ENCODE results near the gene SULF2.
"Not testable (repeated sequence)": the region's sequence is repeated elsewhere in the genome, so short reads cannot be mapped to it uniquely, and the experiment has no call there.

Gene SULF2

GRCh38 chr20:47814632-47815415 lies 29.5 kb upstream of the SULF2 start:
- H3K9me3 ChIP-seq (ENCODE audit: control insufficient read depth, insufficient read depth, low read length) = no peaks in the 10 kb centered on the region
- H3K9ac ChIP-seq (ENCODE audit: low read depth, low read length) = no peak overlapping the region
- H3K36me3 ChIP-seq (ENCODE audit: insufficient read depth, low read length) = no peaks in the 10 kb centered on the region
- H3K4me1 ChIP-seq (ENCODE audit: insufficient read depth, low read length) = peaks cover 11% of the 10 kb centered on the region; the same call in 1 of the 2 replicates

GRCh38 chr20:47810721-47811347 lies 25.6 kb upstream of the SULF2 start:
- Histone ChIP-seq H3K4me1 (ENCODE audit: insufficient read depth, low read length) (peaks cover 16% of the 10 kb centered on the region), H3K9ac (ENCODE audit: low read depth, low read length) (no peak overlapping the region), H3K9me3 (ENCODE audit: control insufficient read depth, insufficient read depth, low read length) (no peaks in the 10 kb centered on the region), H3K36me3 (ENCODE audit: insufficient read depth, low read length) (no peaks in the 10 kb centered on the region)

GRCh38 chr20:47810116-47810677 lies 24.9 kb upstream of the SULF2 start:
- peaks cover 20% of the 10 kb centered on the region for H3K4me1 ChIP-seq (ENCODE audit: insufficient read depth, low read length)
- H3K9me3 ChIP-seq (ENCODE audit: control insufficient read depth, insufficient read depth, low read length) = no peaks in the 10 kb centered on the region
- H3K9ac ChIP-seq (ENCODE audit: low read depth, low read length) = no peak overlapping the region

DNA sequence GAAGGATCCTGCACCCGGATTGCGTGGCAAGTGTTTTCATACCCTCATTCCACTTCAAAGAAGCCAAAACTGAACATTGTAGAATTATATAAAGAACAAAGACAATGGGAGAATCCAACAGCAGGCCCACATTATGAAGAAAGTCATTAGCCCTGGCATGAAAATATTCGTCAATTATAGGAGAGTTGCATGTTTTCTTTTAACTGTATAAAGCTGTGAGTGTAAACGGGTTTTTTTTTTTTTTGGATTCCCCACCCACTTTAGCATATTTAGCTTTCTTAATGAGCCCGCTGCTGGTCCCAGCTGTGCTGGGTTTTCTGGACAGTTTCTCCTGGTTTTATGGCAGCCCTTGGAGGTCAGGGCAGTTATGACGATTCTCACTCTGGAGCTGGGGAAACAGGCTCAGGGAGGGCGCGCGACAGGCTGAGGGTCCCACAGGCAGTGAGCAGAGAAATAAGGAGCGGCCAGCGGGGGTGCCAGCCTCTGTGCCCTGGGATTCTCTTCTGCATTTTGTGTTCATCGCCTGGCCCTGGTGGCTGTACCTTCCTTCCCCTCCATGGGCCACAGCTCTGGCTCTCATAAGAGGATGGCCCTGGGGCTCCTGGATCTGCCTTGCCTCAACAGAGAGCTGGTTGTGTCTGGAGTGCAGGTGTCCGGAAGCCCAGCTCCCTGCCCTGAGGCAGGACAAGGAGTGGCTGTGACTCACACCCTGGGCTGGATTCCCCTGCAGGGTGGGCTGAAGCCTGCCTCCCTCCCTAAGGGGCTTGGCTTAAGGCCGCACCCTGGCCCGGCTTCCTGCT lies 24.1 kb upstream of the SULF2 start:
- no peak overlapping the region for H3K9ac ChIP-seq (ENCODE audit: low read depth, low read length)
- H3K36me3 ChIP-seq (ENCODE audit: insufficient read depth, low read length) = no peaks in the 10 kb centered on the region
- peaks cover 23% of the 10 kb centered on the region for H3K4me1 ChIP-seq (ENCODE audit: insufficient read depth, low read length)
- no peaks in the 10 kb centered on the region for H3K9me3 ChIP-seq (ENCODE audit: control insufficient read depth, insufficient read depth, low read length)

More at GRCh38 chr20:47810116-47810677, 24.9 kb upstream of the SULF2 start:
- H3K36me3 ChIP-seq (ENCODE audit: insufficient read depth, low read length) = no peaks in the 10 kb centered on the region

- Histone ChIP-seq H3K4me1 (ENCODE audit: insufficient read depth, low read length) (peaks cover 16% of the 10 kb centered on the region), H3K9ac (ENCODE audit: low read depth, low read length) (no peak overlapping the region), H3K9me3 (ENCODE audit: control insufficient read depth, insufficient read depth, low read length) (no peaks in the 10 kb centered on the region), H3K36me3 (ENCODE audit: insufficient read depth, low read length) (no peaks in the 10 kb centered on the region)
These were observed 20.7 kb upstream of the SULF2 start for GRCh38 chr20:47805951-47806350.

DNA sequence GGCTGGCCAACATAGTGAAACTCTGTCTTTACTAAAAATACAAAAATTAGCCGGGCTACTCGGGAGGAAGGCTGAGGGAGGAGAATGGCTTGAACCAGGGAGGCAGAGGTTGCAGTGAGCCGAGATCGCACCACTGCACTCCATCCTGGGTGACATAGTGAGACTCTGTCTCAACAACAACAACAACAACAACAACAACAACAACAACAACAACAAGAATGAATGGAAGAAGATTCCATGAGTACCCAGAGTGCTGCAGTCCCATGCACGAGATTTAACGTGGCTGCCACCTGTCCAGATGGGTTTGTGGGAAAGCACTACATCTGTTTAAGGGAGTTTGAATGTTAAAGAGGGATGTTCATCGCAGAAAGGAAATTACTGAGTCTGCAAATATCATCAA lies 19.7 kb upstream of the SULF2 start:
- not testable (repeated sequence) for H3K9me3 ChIP-seq (ENCODE audit: control insufficient read depth, insufficient read depth, low read length); H3K36me3 ChIP-seq (ENCODE audit: insufficient read depth, low read length)
- Histone ChIP-seq H3K4me1 (ENCODE audit: insufficient read depth, low read length) (peaks cover 16% of the 10 kb centered on the region), H3K9ac (ENCODE audit: low read depth, low read length) (peak overlapping the region; percentile 25; the same call in 1 of the 2 replicates)

- not testable (repeated sequence) for H3K36me3 ChIP-seq (ENCODE audit: insufficient read depth, low read length); H3K9me3 ChIP-seq (ENCODE audit: control insufficient read depth, insufficient read depth, low read length)
- peak overlapping the region; percentile 25; the same call in 1 of the 2 replicates for H3K9ac ChIP-seq (ENCODE audit: low read depth, low read length)
- peaks cover 15% of the 10 kb centered on the region for H3K4me1 ChIP-seq (ENCODE audit: insufficient read depth, low read length)
These were observed 19.0 kb upstream of the SULF2 start for GRCh38 chr20:47804224-47804825.

GRCh38 chr20:47802975-47803374 lies 17.7 kb upstream of the SULF2 start:
- Histone ChIP-seq H3K36me3 (ENCODE audit: insufficient read depth, low read length) (no peaks in the 10 kb centered on the region), H3K4me1 (ENCODE audit: insufficient read depth, low read length) (peaks cover 10% of the 10 kb centered on the region), H3K9ac (ENCODE audit: low read depth, low read length) (no peak overlapping the region), H3K9me3 (ENCODE audit: control insufficient read depth, insufficient read depth, low read length) (no peaks in the 10 kb centered on the region)

DNA sequence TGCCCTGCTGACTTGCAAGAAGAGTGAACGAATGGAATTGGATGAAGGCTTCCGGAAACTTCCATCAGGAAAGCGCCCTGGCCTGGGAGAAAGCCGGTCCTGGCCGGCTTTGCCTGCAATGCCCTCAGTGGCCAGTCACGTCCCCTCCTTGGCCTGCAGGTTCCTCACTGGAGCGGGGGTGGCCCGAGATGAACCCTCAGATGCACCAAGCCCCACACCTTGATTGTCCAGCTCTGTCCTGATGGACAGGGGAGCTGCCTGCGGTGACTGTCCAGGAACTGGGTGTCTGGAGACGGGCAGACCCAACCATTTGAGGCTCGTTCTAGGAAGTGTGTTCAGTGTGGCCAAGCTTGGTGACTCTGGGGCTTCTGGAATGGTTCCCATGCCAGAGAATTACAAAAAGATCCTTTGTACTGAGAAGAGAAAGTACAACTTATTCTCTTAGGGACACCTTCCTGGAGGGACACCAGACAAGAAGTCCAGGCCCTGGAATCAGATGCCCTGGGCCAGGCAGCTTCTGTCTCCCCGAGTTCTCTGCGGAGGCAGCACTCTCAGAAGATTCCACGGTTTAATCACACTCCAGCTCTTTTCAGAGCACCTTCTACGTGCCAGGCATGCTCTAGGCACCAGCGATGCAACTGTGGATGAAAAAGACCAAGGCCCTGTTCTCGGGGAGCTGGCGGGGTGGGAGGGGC lies 17.1 kb upstream of the SULF2 start:
- Histone ChIP-seq H3K36me3 (ENCODE audit: insufficient read depth, low read length) (no peaks in the 10 kb centered on the region), H3K4me1 (ENCODE audit: insufficient read depth, low read length) (peaks cover 10% of the 10 kb centered on the region), H3K9me3 (ENCODE audit: control insufficient read depth, insufficient read depth, low read length) (no peaks in the 10 kb centered on the region), H3K9ac (ENCODE audit: low read depth, low read length) (no peak overlapping the region)

DNA sequence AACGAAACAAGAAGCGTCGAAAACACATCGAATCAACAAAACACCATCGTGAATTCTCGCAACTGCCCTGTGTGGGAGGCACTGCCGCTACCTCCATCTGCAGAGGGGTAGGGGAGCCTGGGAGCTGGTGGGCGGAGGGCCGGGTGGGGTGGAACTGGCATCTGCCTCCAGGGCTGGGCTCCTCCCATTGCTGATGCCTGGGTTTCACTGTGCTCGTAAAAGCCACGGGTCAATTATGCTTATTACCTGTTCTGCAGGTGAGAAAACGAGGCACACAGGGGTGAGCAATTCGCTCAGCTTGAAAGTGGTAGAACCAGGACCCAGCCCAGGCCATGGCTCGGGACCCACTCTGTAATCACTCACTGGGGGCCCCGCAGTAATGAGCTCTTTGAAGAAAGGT lies 16.5 kb upstream of the SULF2 start:
- peaks cover 9% of the 10 kb centered on the region for H3K4me1 ChIP-seq (ENCODE audit: insufficient read depth, low read length)
- no peak overlapping the region for H3K9ac ChIP-seq (ENCODE audit: low read depth, low read length)
- no peaks in the 10 kb centered on the region for H3K36me3 ChIP-seq (ENCODE audit: insufficient read depth, low read length)
- no peaks in the 10 kb centered on the region for H3K9me3 ChIP-seq (ENCODE audit: control insufficient read depth, insufficient read depth, low read length)

GRCh38 chr20:47801079-47801478 lies 15.8 kb upstream of the SULF2 start:
- no peaks in the 10 kb centered on the region for H3K9me3 ChIP-seq (ENCODE audit: control insufficient read depth, insufficient read depth, low read length)
- H3K36me3 ChIP-seq (ENCODE audit: insufficient read depth, low read length) = no peaks in the 10 kb centered on the region
- H3K9ac ChIP-seq (ENCODE audit: low read depth, low read length) = no peak overlapping the region
- H3K4me1 ChIP-seq (ENCODE audit: insufficient read depth, low read length) = peaks cover 7% of the 10 kb centered on the region

GRCh38 chr20:47800623-47801022 lies 15.3 kb upstream of the SULF2 start:
- H3K9ac ChIP-seq (ENCODE audit: low read depth, low read length) = no peak overlapping the region
- peaks cover 6% of the 10 kb centered on the region for H3K4me1 ChIP-seq (ENCODE audit: insufficient read depth, low read length)
- H3K36me3 ChIP-seq (ENCODE audit: insufficient read depth, low read length) = no peaks in the 10 kb centered on the region
- H3K9me3 ChIP-seq (ENCODE audit: control insufficient read depth, insufficient read depth, low read length) = no peaks in the 10 kb centered on the region

DNA sequence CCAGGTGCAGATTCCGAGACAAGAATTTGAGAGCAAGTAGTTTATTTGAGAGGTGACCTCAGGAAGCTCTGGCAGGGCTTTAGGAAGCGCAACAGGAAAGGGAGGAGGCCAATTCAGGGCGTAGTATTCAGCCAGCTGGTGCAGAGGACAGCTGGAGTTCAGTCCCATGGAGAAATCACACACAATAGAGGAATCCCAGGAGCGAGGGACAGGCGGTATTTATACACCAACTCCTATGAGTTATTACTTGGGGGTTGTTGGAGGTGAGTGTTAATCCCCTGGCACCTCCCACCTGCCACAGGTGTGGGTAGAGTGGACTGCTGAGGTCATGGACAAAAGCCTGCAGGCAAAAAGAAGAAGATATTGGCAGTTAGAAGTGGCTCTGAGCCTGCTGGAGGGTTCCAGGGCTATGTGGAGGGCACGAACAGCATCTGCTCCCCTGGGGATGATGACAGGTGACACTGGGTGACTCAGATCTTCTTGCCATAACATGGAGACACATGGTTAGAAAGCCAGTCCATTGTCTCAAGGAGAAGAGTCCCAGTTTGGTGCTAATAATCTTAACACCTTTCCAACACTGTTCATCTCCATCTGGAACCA lies 13.9 kb upstream of the SULF2 start:
- H3K4me1 ChIP-seq (ENCODE audit: insufficient read depth, low read length) = no peaks in the 10 kb centered on the region; the same call in 1 of the 2 replicates
- H3K9ac ChIP-seq (ENCODE audit: low read depth, low read length) = no peak overlapping the region
- H3K36me3 ChIP-seq (ENCODE audit: insufficient read depth, low read length) = no peaks in the 10 kb centered on the region
- H3K9me3 ChIP-seq (ENCODE audit: control insufficient read depth, insufficient read depth, low read length) = no peaks in the 10 kb centered on the region
